OCI-LY1 (cell line): ENCODE measurements around the gene SARS1.

ENCODE experiments used
- H2AFZ ChIP-seq: fragments of 200-600 bp; sonication (generic), shearing (Covaris generic); 2 replicates; pipeline ENCODE4 v1.6.0; 2014; ENCODE audit warnings: antibody characterized with exemption, mild to moderate bottlenecking, low read length
- H3F3A ChIP-seq: fragments of 200-600 bp; sonication (generic), shearing (Covaris generic); 2 replicates; pipeline ENCODE4 v1.6.0; 2014; ENCODE audit warnings: mild to moderate bottlenecking, antibody characterized with exemption, low read length, moderate library complexity; ENCODE audit not compliant: insufficient read depth
- H3K27ac ChIP-seq: fragments of 200-600 bp; sonication (generic); 2 replicates; pipeline ENCODE4 v1.5.1; 2014; ENCODE audit warnings: low read length, mixed run types, mild to moderate bottlenecking, low read depth; ENCODE audit not compliant: poor library complexity, severe bottlenecking
- H3K27me3 ChIP-seq: fragments of 200-600 bp; sonication (generic); 2 replicates; pipeline ENCODE4 v1.6.0; 2014; ENCODE audit warnings: antibody characterized with exemption, mild to moderate bottlenecking, low read length, moderate library complexity; ENCODE audit not compliant: insufficient read depth
- H3K36me3 ChIP-seq: fragments of 200-600 bp; sonication (generic); 2 replicates; pipeline ENCODE4 v1.6.1; 2014; ENCODE audit warnings: mild to moderate bottlenecking, antibody characterized with exemption, low read length, moderate library complexity, mixed read lengths; ENCODE audit not compliant: insufficient read depth
- H3K4me1 ChIP-seq: fragments of 200-600 bp; sonication (generic); 2 replicates; pipeline ENCODE4 v1.5.1; 2014; ENCODE audit warnings: mild to moderate bottlenecking, low read length, moderate library complexity; ENCODE audit not compliant: insufficient read depth, severe bottlenecking
- H3K4me2 ChIP-seq: fragments of 200-600 bp; sonication (generic), shearing (Covaris generic); 2 replicates; pipeline ENCODE4 v1.6.1; 2014; ENCODE audit warnings: low read length
- H3K4me3 ChIP-seq: fragments of 200-600 bp; sonication (generic); 2 replicates; pipeline ENCODE4 v1.5.1; 2014; ENCODE audit warnings: low read length, low read depth, mild to moderate bottlenecking, mixed read lengths; ENCODE audit not compliant: poor library complexity, severe bottlenecking
- H3K79me2 ChIP-seq: fragments of 200-600 bp; shearing (Covaris generic); 2 replicates; pipeline ENCODE4 v1.6.1; 2016; ENCODE audit warnings: mixed run types, low read length, mixed read lengths; ENCODE audit not compliant: insufficient read depth
- H3K9ac ChIP-seq: fragments of 200-600 bp; sonication (generic), shearing (Covaris generic); 2 replicates; pipeline ENCODE4 v1.6.1; 2014; ENCODE audit warnings: mild to moderate bottlenecking, low read length, mixed read lengths
- H3K9me2 ChIP-seq: fragments of 200-600 bp; sonication (generic), shearing (Covaris generic); 2 replicates; pipeline ENCODE4 v1.6.1; 2014; ENCODE audit warnings: low read depth, mild to moderate bottlenecking, low read length, mixed read lengths
- H3K9me3 ChIP-seq: fragments of 200-600 bp; shearing (Covaris generic); 2 replicates; pipeline ENCODE4 v1.6.1; 2014; ENCODE audit warnings: low read length, mixed read lengths
- H4K20me1 ChIP-seq: fragments of 200-600 bp; sonication (generic), shearing (Covaris generic); 2 replicates; pipeline ENCODE4 v1.6.0; 2016; ENCODE audit warnings: mild to moderate bottlenecking, low read length; ENCODE audit not compliant: insufficient read depth
- CTCF ChIP-seq: fragments of 200-600 bp; sonication (generic), shearing (Covaris generic); IDR thresholded peaks from 2 replicates; pipeline ENCODE4 v1.5.1; 2017; ENCODE audit warnings: mild to moderate bottlenecking, antibody characterized with exemption, low read length, moderate library complexity, mixed read lengths
- EZH2 ChIP-seq: fragments of 200-600 bp; sonication (generic), shearing (Covaris generic); IDR thresholded peaks from 2 replicates; pipeline ENCODE4 v1.8.0; 2017; ENCODE audit warnings: borderline replicate concordance, mixed run types, mild to moderate bottlenecking, antibody characterized with exemption, low read length, moderate library complexity, mixed read lengths

Gene SARS1

GRCh38 chr1:109225308-109225707, 11.6 kb downstream of the SARS1 start:
- no peaks in the 10 kb centered on the region for H4K20me1 ChIP-seq
- H3K36me3 ChIP-seq, result peaks cover 74% of the 10 kb centered on the region
- H2AFZ ChIP-seq, result no peak overlapping the region
- no peaks in the 10 kb centered on the region for H3K4me1 ChIP-seq
- TF ChIP-seq CTCF, result no peak
- no peak for TF ChIP-seq EZH2
- H3K27me3 ChIP-seq, result no peaks in the 10 kb centered on the region
- H3K4me2 ChIP-seq, result no peak overlapping the region
- no peaks in the 10 kb centered on the region for H3F3A ChIP-seq
- H3K9me2 ChIP-seq, result no peaks in the 10 kb centered on the region
- no peak overlapping the region for H3K4me3 ChIP-seq
- peaks cover 35% of the 10 kb centered on the region for H3K79me2 ChIP-seq
- H3K9me3 ChIP-seq, result no peaks in the 10 kb centered on the region
- H3K27ac ChIP-seq, result no peak overlapping the region
- H3K9ac ChIP-seq, result no peak overlapping the region

- Histone ChIP-seq H3K27ac (no peak overlapping the region), H3K4me3 (no peak overlapping the region), H2AFZ (no peak overlapping the region), H3K4me2 (no peak overlapping the region), H3K79me2 (peaks cover 30% of the 10 kb centered on the region), H4K20me1 (no peaks in the 10 kb centered on the region), H3K9me3 (no peaks in the 10 kb centered on the region), H3K27me3 (no peaks in the 10 kb centered on the region), H3K36me3 (peaks cover 74% of the 10 kb centered on the region), H3K9me2 (no peaks in the 10 kb centered on the region), H3K4me1 (no peaks in the 10 kb centered on the region), H3K9ac (no peak overlapping the region), H3F3A (no peaks in the 10 kb centered on the region)
- TF ChIP-seq EZH2 (no peak), CTCF (no peak)
Measured at GRCh38 chr1:109225711-109226445, 12.2 kb downstream of the SARS1 start.

GRCh38 chr1:109228167-109228566, 14.4 kb downstream of the SARS1 start:
- H3K4me1 ChIP-seq, result no peaks in the 10 kb centered on the region
- no peak overlapping the region for H3K4me2 ChIP-seq
- no peaks in the 10 kb centered on the region for H3F3A ChIP-seq
- no peak for TF ChIP-seq CTCF
- TF ChIP-seq EZH2, result no peak
- no peaks in the 10 kb centered on the region for H4K20me1 ChIP-seq
- H3K27ac ChIP-seq, result no peak overlapping the region
- H3K9me3 ChIP-seq, result no peaks in the 10 kb centered on the region
- no peaks in the 10 kb centered on the region for H3K9me2 ChIP-seq
- H3K4me3 ChIP-seq, result no peak overlapping the region
- H3K27me3 ChIP-seq, result no peaks in the 10 kb centered on the region
- peaks cover 80% of the 10 kb centered on the region for H3K36me3 ChIP-seq
- H2AFZ ChIP-seq, result no peak overlapping the region
- H3K79me2 ChIP-seq, result peaks cover 10% of the 10 kb centered on the region; the same call in 1 of the 2 replicates
- no peak overlapping the region for H3K9ac ChIP-seq
